DMS153 treated with DMSO at 0.1 percent for 48 hours (cell line): ENCODE data around the gene CFAP299.
A peak's percentile ranks its signal among the peaks of the same experiment; 100 is the strongest.
"Not testable (repeated sequence)": the region's sequence is repeated elsewhere in the genome, so short reads cannot be mapped to it uniquely, and the experiment has no call there.

Experiments used
- DNase-seq: peaks from one replicate; lab custom pipeline; 2025; ENCODE audit not compliant: unreplicated experiment; lab: John Stamatoyannopoulos, UW

CFAP299 gene

GRCh38 chr4:80705311-80705710 lies 369.8 kb downstream of the CFAP299 start:
- DNase-seq, result no peak

- DNase-seq, result no peak
These were observed 373.7 kb downstream of the CFAP299 start for GRCh38 chr4:80709082-80709869.

- no peak for DNase-seq
These were observed 375.4 kb downstream of the CFAP299 start for GRCh38 chr4:80710748-80711451.

GRCh38 chr4:80711956-80712355 lies 376.4 kb downstream of the CFAP299 start:
- no peak for DNase-seq

GRCh38 chr4:80713409-80713808 lies 377.9 kb downstream of the CFAP299 start:
- peak; percentile 43 for DNase-seq

- DNase-seq, result no peak
These were observed 381.7 kb downstream of the CFAP299 start for GRCh38 chr4:80717204-80717603.

GRCh38 chr4:80726471-80726870 lies 390.9 kb downstream of the CFAP299 start:
- no peak for DNase-seq

- no peak for DNase-seq
These were observed 394.6 kb downstream of the CFAP299 start for GRCh38 chr4:80730158-80730557.

GRCh38 chr4:80731436-80731835 lies 395.9 kb downstream of the CFAP299 start:
- DNase-seq, result no peak

- no peak for DNase-seq
These were observed 396.5 kb downstream of the CFAP299 start for GRCh38 chr4:80732010-80732409.

- DNase-seq, result no peak
These were observed 404.8 kb downstream of the CFAP299 start for GRCh38 chr4:80740375-80740774.

GRCh38 chr4:80749558-80749957 lies 414.0 kb downstream of the CFAP299 start:
- not testable (repeated sequence) for DNase-seq

- DNase-seq, result no peak
These were observed 415.7 kb downstream of the CFAP299 start for GRCh38 chr4:80751200-80751599.

- no peak for DNase-seq
These were observed 432.4 kb downstream of the CFAP299 start for GRCh38 chr4:80767944-80768343.

- no peak for DNase-seq
These were observed 440.6 kb downstream of the CFAP299 start for GRCh38 chr4:80776168-80776567.

- no peak for DNase-seq
These were observed 445.9 kb downstream of the CFAP299 start for GRCh38 chr4:80781431-80781830.

- DNase-seq, result no peak
These were observed 451.8 kb downstream of the CFAP299 start for GRCh38 chr4:80787306-80787705.

- DNase-seq, result no peak
These were observed 453.3 kb downstream of the CFAP299 start for GRCh38 chr4:80788798-80789197.

GRCh38 chr4:80790152-80790551 lies 454.6 kb downstream of the CFAP299 start:
- DNase-seq, result no peak

- not testable (repeated sequence) for DNase-seq
These were observed 458.1 kb downstream of the CFAP299 start for GRCh38 chr4:80793660-80794059.

- DNase-seq, result no peak
These were observed 462.6 kb downstream of the CFAP299 start for GRCh38 chr4:80798082-80798481.

- DNase-seq, result not testable (repeated sequence)
These were observed 465.2 kb downstream of the CFAP299 start for GRCh38 chr4:80800719-80801118.
